ENCODE data around the gene NMNAT2. TPM values are rescaled to one million over a fixed set of nuclear protein-coding genes. Genes with fewer than 3 reads are reported as not detected.

NMNAT2 gene
- polyA plus RNA-seq, 1 donor from 2014 or later: 43.8 TPM

DNA sequence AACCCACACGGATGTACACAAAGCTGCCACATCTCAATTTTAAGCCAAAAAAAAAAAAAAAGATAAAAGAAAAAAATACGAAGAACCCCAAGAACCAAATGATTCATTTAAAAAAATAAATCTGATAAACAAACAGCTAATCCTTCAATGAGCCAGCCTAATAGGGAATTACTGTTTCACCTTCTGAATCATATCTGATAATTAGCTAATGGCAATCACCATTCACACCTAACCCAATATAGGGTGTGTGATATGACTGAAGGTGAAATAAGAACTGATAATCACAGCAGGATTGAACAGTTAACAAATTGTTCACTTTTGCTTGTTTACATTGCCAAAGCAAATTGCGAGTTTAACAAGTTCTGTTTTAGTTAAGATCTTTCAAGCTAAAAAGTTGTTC lies 170.7 kb downstream of the NMNAT2 start:
- H3F3A ChIP-seq (ENCODE audit: insufficient read depth, low read length, poor library complexity, severe bottlenecking): no peaks in the 10 kb centered on the region
- no peak overlapping the region for H2AFZ ChIP-seq (ENCODE audit: low read depth, low read length)

DNA sequence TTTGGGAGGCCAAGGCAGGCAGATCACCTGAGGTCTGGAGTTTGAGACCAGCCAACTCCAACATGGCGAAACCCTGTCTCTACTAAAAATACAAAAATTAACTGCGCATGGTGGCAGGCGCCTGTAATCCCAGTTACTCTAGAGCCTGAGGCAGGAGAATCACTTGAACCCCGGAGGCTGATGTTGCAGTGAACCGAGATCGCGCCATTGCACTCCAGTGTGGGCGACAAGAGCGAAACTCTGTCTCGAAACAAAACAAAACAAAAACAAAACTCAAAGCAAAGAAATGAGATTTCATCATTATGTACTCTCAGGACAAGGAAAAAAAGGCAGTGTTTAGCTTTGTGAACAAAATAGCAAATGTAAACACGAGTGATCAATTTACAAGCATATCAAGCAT lies 171.1 kb downstream of the NMNAT2 start:
- Histone ChIP-seq H3K4me2 (ENCODE audit: low read length) (no peak overlapping the region), H3K9me3 (ENCODE audit: low read length) (no peaks in the 10 kb centered on the region), H2AFZ (ENCODE audit: low read depth, low read length) (no peak overlapping the region), H3K27me3 (ENCODE audit: insufficient read depth, low read depth, low read length) (no peaks in the 10 kb centered on the region), H3K27ac (ENCODE audit: low read length) (no peak overlapping the region), H4K20me1 (ENCODE audit: insufficient read depth) (no peaks in the 10 kb centered on the region), H3K36me3 (ENCODE audit: insufficient read depth, low read length) (peaks cover 16% of the 10 kb centered on the region), H3K79me2 (replicated peaks; ENCODE audit: insufficient read depth, low read length) (no peaks in the 10 kb centered on the region), H3K9ac (ENCODE audit: low read length) (no peak overlapping the region), H3K4me3 (ENCODE audit: low read length) (no peak overlapping the region), H3F3A (ENCODE audit: insufficient read depth, low read length, poor library complexity, severe bottlenecking) (no peaks in the 10 kb centered on the region), H3K9me2 (ENCODE audit: insufficient read depth, low read length) (no peaks in the 10 kb centered on the region)
- TF ChIP-seq MXI1 (conservative IDR thresholded peaks at IDR 0.05; ENCODE audit: poor library complexity, severe bottlenecking) (no peak), POLR2AphosphoS5 (IDR thresholded peaks at IDR 0.05) (no peak), REST (IDR thresholded peaks at IDR 0.05; ENCODE audit: borderline replicate concordance) (no peak), SMC3 (conservative IDR thresholded peaks at IDR 0.05; ENCODE audit: poor library complexity) (no peak), EZH2 (IDR thresholded peaks at IDR 0.05; ENCODE audit: borderline replicate concordance, insufficient read depth, low read length, poor library complexity, severe bottlenecking) (no peak), CTCF (IDR thresholded peaks at IDR 0.05; ENCODE audit: poor library complexity, severe bottlenecking) (no peak)

More for the DNA sequence above, 170.7 kb downstream of the NMNAT2 start:
- H3K79me2 ChIP-seq (replicated peaks; ENCODE audit: insufficient read depth, low read length): no peaks in the 10 kb centered on the region
- H3K27me3 ChIP-seq (ENCODE audit: insufficient read depth, low read depth, low read length): no peaks in the 10 kb centered on the region
- peaks cover 16% of the 10 kb centered on the region for H3K36me3 ChIP-seq (ENCODE audit: insufficient read depth, low read length)
- H3K9me3 ChIP-seq (ENCODE audit: low read length): no peaks in the 10 kb centered on the region
- no peak for TF ChIP-seq EZH2 (IDR thresholded peaks at IDR 0.05; ENCODE audit: borderline replicate concordance, insufficient read depth, low read length, poor library complexity, severe bottlenecking)
- no peak for TF ChIP-seq EP300 (conservative IDR thresholded peaks at IDR 0.05; ENCODE audit: poor library complexity, severe bottlenecking)
- no peak for TF ChIP-seq TAF1 (IDR thresholded peaks at IDR 0.05; ENCODE audit: low read depth)
- no peak for TF ChIP-seq RAD21 (conservative IDR thresholded peaks at IDR 0.05)
- TF ChIP-seq SMC3 (conservative IDR thresholded peaks at IDR 0.05; ENCODE audit: poor library complexity): no peak
- no peak for TF ChIP-seq CTCF (IDR thresholded peaks at IDR 0.05; ENCODE audit: poor library complexity, severe bottlenecking)
- TF ChIP-seq REST (IDR thresholded peaks at IDR 0.05; ENCODE audit: borderline replicate concordance): no peak
- no peak for TF ChIP-seq MXI1 (conservative IDR thresholded peaks at IDR 0.05; ENCODE audit: poor library complexity, severe bottlenecking)
- TF ChIP-seq POLR2AphosphoS5 (IDR thresholded peaks at IDR 0.05): no peak
- no peak overlapping the region for H3K4me2 ChIP-seq (ENCODE audit: low read length)
- no peak overlapping the region for H3K4me3 ChIP-seq (ENCODE audit: low read length)
- no peaks in the 10 kb centered on the region for H4K20me1 ChIP-seq (ENCODE audit: insufficient read depth)
- no peak overlapping the region for H3K27ac ChIP-seq (ENCODE audit: low read length)
- H3K9ac ChIP-seq (ENCODE audit: low read length): no peak overlapping the region
- no peaks in the 10 kb centered on the region for H3K9me2 ChIP-seq (ENCODE audit: insufficient read depth, low read length)
